ENCODE measurements around the gene CBX8. TPM values are rescaled to one million over a fixed set of nuclear protein-coding genes. Genes with fewer than 3 reads are reported as not detected.

CBX8 gene
- total and polyA plus RNA-seq, 2 donors from 2014 or later: 3.5 to 6.2 TPM

DNA sequence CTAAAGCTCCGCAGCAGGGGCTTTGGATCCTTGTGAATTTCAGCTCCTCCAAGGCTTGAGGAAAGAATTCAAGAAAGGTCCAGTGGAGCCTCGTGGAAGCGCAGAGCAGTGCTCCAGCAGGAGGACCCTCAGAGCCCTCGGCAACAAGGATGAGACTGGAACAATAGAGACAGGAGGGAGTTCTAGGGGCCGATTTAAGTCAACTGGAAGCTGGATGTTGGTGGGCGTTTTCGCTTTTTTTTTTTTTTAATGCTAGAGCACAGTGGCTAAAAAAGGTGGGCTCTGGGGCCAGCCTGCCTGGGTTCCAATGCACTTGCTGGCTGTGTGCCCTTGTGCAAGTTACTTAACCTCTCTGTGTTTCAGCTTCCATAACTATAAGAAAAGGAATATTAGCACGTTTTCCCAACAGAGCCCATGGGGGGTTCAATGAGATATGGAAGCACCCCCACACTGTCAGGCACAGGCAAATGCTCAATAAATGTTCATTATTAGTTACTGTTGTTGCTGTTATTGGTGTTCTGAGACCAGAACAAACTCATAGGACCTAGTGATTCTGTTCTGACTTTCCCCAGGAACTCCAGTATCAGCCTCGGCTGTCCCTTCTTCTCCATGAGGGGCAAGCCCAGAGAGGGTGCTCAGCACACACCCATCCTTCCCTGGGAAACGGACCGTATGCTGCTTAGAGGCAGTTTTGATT is 5.3 kb upstream of the CBX8 start:
- peaks cover 73% of the 10 kb centered on the region for H3K27me3 ChIP-seq (ENCODE audit: control insufficient read depth, insufficient read depth, low read length)
- TF ChIP-seq, protein P1, sequence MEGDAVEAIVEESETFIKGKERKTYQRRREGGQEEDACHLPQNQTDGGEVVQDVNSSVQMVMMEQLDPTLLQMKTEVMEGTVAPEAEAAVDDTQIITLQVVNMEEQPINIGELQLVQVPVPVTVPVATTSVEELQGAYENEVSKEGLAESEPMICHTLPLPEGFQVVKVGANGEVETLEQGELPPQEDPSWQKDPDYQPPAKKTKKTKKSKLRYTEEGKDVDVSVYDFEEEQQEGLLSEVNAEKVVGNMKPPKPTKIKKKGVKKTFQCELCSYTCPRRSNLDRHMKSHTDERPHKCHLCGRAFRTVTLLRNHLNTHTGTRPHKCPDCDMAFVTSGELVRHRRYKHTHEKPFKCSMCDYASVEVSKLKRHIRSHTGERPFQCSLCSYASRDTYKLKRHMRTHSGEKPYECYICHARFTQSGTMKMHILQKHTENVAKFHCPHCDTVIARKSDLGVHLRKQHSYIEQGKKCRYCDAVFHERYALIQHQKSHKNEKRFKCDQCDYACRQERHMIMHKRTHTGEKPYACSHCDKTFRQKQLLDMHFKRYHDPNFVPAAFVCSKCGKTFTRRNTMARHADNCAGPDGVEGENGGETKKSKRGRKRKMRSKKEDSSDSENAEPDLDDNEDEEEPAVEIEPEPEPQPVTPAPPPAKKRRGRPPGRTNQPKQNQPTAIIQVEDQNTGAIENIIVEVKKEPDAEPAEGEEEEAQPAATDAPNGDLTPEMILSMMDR (IDR thresholded peaks at IDR 0.05; ENCODE audit: borderline replicate concordance, extremely low read depth, insufficient read depth): no peak
- no peaks in the 10 kb centered on the region for H3K9me3 ChIP-seq (ENCODE audit: control insufficient read depth in 2 of 3, insufficient read depth in 1 of 3, low read length in 3 of 3)
- no peak overlapping the region for H3K9ac ChIP-seq (ENCODE audit: low read length in 3 of 3)
- no peak overlapping the region for H3K27ac ChIP-seq (ENCODE audit: low read depth in 2 of 2, low read length in 2 of 2)
- H3K4me3 ChIP-seq (ENCODE audit: low read length in 3 of 3): no peak overlapping the region
- FAIRE-seq (no peak), DNase-seq (no peak)
- H3K36me3 ChIP-seq (ENCODE audit: control insufficient read depth in 2 of 3, insufficient read depth in 3 of 3, low read length in 3 of 3): no peaks in the 10 kb centered on the region
- intact Hi-C loops (cut with DNase I): no loop called here
- peaks cover 0 to 16% (median 7%) of the 10 kb centered on the region in 3 donors for H3K4me1 ChIP-seq (ENCODE audit: control insufficient read depth in 2 of 3, insufficient read depth in 2 of 3, low read depth in 1 of 3, low read length in 3 of 3)

DNA sequence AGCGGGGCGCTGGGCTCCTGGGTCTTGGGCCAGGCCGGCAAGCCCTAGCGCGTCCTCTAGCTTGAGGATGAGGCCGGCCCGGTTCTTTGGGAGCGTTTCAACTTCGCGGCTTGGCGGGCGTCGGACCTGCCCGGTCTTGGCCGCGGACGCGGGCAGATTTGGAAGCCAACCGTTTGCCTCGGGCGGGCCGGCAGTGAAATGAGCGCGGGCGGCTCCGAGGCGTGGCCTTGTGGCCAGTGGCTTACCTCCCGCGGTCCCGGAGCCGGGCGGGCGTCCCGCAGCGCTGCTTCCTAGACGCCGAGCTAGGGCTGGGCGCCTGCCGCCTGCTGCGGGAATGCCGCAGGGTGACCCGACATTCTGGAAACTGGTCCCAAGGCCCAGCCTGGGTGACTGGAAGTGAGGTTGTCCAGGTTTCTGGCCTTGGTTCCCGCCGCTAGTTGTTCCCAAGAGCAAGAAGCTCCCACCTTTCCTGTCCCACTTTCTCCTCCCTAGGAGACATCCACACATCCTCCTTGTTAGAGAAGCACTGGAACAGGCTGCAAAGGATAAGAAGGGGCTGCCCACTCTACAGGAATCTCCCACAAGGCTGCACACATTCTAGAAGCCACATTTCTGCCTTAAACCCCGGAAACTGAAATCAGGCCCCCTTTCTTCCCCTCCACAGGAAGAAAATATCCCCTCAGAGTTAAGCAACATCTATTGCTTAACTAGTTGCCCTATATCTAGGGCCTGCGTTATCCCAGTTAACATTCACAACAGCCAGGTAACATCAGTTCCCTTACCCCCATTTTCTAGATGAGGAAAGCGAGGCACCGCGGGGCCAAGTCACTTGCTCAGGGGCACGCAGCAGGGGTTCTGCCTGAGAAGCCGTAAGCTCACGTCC is 4.5 kb upstream of the CBX8 start:
- Histone ChIP-seq H3K4me1 (ENCODE audit: control insufficient read depth in 2 of 3, insufficient read depth in 2 of 3, low read depth in 1 of 3, low read length in 3 of 3) (peaks cover 0 to 15% (median 7%) of the 10 kb centered on the region in 3 donors), H3K4me3 (ENCODE audit: low read length in 3 of 3) (no peak overlapping the region), H3K27me3 (ENCODE audit: control insufficient read depth, insufficient read depth, low read length) (peaks cover 65% of the 10 kb centered on the region), H3K9me3 (ENCODE audit: control insufficient read depth in 2 of 3, insufficient read depth in 1 of 3, low read length in 3 of 3) (no peaks in the 10 kb centered on the region), H3K27ac (ENCODE audit: low read depth in 2 of 2, low read length in 2 of 2) (no peak overlapping the region), H3K36me3 (ENCODE audit: control insufficient read depth in 2 of 3, insufficient read depth in 3 of 3, low read length in 3 of 3) (no peaks in the 10 kb centered on the region), H3K9ac (ENCODE audit: low read length in 3 of 3) (no peak overlapping the region)
- intact Hi-C loops (cut with DNase I): no loop called here
- FAIRE-seq: no peak
- DNase-seq: peak in 2 of 5 donors; percentile 39 to 40
- TF ChIP-seq, protein P1 (IDR thresholded peaks at IDR 0.05; ENCODE audit: borderline replicate concordance, extremely low read depth, insufficient read depth): no peak

DNA sequence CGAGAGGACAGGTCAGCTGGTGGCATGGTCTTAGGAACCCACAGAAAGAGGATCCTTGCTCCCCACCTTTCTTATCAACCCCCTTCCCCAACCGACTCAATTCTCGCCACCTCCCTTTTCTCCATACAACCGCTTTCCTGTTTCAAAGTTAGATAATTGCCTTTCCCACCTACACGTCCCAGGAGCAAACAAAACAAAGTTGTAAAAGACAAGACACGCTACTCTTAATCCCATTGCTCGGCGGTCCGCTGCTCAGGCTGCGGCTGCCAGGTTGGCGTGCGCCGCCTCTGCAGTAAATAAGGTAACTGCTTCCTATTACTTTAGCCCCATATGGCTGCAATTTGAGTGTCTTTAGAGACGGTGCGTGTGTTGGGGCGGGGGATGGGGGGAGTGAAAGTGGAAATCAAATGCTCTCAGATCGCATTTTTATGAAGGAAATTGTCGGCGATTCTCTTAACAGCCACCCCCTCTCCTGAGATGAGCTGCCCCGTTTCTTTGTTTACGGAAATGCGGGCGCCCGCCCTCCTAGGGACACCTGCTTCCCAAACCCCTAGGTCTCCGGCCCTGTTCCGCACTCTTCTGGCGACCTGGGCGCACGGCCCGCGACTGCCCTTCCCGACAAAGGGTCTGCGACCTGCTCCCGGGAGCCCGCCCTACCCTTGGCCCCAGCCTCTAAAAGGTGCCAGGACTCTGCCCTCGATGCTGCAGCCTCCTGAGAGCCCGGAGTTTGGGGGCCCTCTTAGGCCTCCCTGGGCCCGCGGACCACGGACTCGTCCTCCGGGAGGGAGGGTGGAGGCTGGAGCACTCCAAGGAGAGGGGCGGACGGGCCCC is 3.7 kb upstream of the CBX8 start:
- DNase-seq (peak in 4 of 5 donors; percentile 68 to 79 (median 76)), FAIRE-seq (no peak)
- TF ChIP-seq, protein P1 (IDR thresholded peaks at IDR 0.05; ENCODE audit: borderline replicate concordance, extremely low read depth, insufficient read depth): no peak
- no peak overlapping the region for H3K9ac ChIP-seq (ENCODE audit: low read length in 3 of 3)
- peaks cover 56% of the 10 kb centered on the region for H3K27me3 ChIP-seq (ENCODE audit: control insufficient read depth, insufficient read depth, low read length)
- no peaks in the 10 kb centered on the region for H3K9me3 ChIP-seq (ENCODE audit: control insufficient read depth in 2 of 3, insufficient read depth in 1 of 3, low read length in 3 of 3)
- no peak overlapping the region for H3K27ac ChIP-seq (ENCODE audit: low read depth in 2 of 2, low read length in 2 of 2)
- no peaks in the 10 kb centered on the region for H3K36me3 ChIP-seq (ENCODE audit: control insufficient read depth in 2 of 3, insufficient read depth in 3 of 3, low read length in 3 of 3)
- peaks cover 0 to 19% (median 7%) of the 10 kb centered on the region in 3 donors for H3K4me1 ChIP-seq (ENCODE audit: control insufficient read depth in 2 of 3, insufficient read depth in 2 of 3, low read depth in 1 of 3, low read length in 3 of 3)
- intact Hi-C loops (cut with DNase I): no loop called here
- H3K4me3 ChIP-seq (ENCODE audit: low read length in 3 of 3): no peak overlapping the region

All from kidney (tissue), 14 donors.